ENCODE data around the gene KIF6. TPM values are rescaled to one million over a fixed set of nuclear protein-coding genes. Genes with fewer than 3 reads are reported as not detected.

The KIF6 gene
- total RNA-seq, 2 experiments from 2014 or later = not detected

DNA sequence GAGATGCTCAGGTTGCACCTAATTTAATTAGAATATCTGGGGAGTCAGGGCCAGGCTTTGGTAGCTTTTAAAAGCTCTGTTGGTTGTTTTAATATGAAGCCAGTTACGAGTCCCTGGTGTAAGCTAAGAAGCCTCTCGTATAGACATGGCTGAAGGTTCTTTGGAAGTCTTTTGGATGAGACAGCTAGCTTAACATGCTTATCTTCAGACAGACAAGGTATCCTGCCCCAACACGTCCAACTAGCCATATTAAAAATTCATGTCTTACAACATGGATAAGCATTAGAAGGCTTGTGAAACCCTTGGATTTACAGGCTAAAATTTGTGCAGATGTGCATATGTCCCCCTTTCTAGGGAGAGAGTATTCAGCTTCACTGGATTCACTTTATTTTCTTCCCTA, 297.1 kb downstream of the KIF6 start:
- no peaks in the 10 kb centered on the region for H3K27me3 Mint-ChIP-seq
- ChIA-PET POLR2A (no interaction called here), CTCF (no interaction called here)
- H3K36me3 Mint-ChIP-seq (ENCODE audit: low read depth) = no peaks in the 10 kb centered on the region
- Histone ChIP-seq H3K9me3 (ENCODE audit: control insufficient read depth in 1 of 2, insufficient read depth in 1 of 2, low read length in 2 of 2) (no peaks in the 10 kb centered on the region), H3K27me3 (ENCODE audit: control insufficient read depth in 1 of 2, insufficient read depth in 2 of 2, low read length in 2 of 2) (no peaks in the 10 kb centered on the region), H3K27ac (ENCODE audit: low read depth in 1 of 2, low read length in 2 of 2) (no peak overlapping the region), H3K4me1 (ENCODE audit: insufficient read depth, low read length) (no peaks in the 10 kb centered on the region), H3K36me3 (ENCODE audit: insufficient read depth, low read length) (no peaks in the 10 kb centered on the region), H3K4me3 (ENCODE audit: low read length) (no peak overlapping the region)
- no peaks in the 10 kb centered on the region for H3K4me1 Mint-ChIP-seq (ENCODE audit: low read depth)
- intact Hi-C loops (cut with DNase I, micrococcal nuclease) = no loop called here
- TF ChIP-seq CTCF (IDR thresholded peaks at IDR 0.05) = no peak
- H3K4me3 Mint-ChIP-seq = no peak overlapping the region
- no peak for DNase-seq
- H3K9me3 Mint-ChIP-seq = no peaks in the 10 kb centered on the region
- H3K27ac Mint-ChIP-seq = no peak overlapping the region
- ATAC-seq (ENCODE audit: poor library complexity) = no peak

DNA sequence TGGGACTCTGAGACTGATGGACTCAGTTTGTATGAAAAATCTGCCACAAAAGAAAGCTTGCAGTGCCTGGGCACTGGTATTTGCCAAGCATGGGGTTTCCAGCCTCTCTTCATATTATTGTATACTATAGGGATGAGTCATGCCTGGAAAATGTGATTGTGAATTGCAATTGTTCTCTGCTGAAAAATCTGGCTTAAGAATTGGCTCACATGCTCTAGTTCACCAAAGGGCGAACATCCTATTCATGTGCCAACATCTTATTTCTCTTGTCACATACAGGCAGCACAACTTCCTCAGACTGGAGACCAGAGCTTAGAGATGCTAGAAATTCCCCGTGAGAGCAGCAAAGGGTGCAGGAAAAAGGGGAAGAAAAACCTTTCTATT, 299.1 kb downstream of the KIF6 start:
- ChIA-PET POLR2A (no interaction called here), CTCF (no interaction called here)
- no peak overlapping the region for H3K4me3 ChIP-seq (ENCODE audit: low read length)
- H3K9me3 ChIP-seq (ENCODE audit: control insufficient read depth in 1 of 2, insufficient read depth in 1 of 2, low read length in 2 of 2) = no peaks in the 10 kb centered on the region
- H3K27ac ChIP-seq (ENCODE audit: low read depth in 1 of 2, low read length in 2 of 2) = no peak overlapping the region
- DNase-seq (no peak), ATAC-seq (ENCODE audit: poor library complexity) (no peak)
- H3K36me3 ChIP-seq (ENCODE audit: insufficient read depth, low read length) = no peaks in the 10 kb centered on the region
- Mint-ChIP-seq H3K36me3 (ENCODE audit: low read depth) (no peaks in the 10 kb centered on the region), H3K27ac (no peak overlapping the region), H3K9me3 (no peaks in the 10 kb centered on the region), H3K4me1 (ENCODE audit: low read depth) (no peaks in the 10 kb centered on the region), H3K27me3 (no peaks in the 10 kb centered on the region), H3K4me3 (no peak overlapping the region)
- peaks cover 0 to 2% of the 10 kb centered on the region in 2 experiments for H3K27me3 ChIP-seq (ENCODE audit: control insufficient read depth in 1 of 2, insufficient read depth in 2 of 2, low read length in 2 of 2)
- H3K4me1 ChIP-seq (ENCODE audit: insufficient read depth, low read length) = no peaks in the 10 kb centered on the region
- intact Hi-C loops (cut with DNase I, micrococcal nuclease) = no loop called here
- no peak for TF ChIP-seq CTCF (IDR thresholded peaks at IDR 0.05)

- TF ChIP-seq CTCF (IDR thresholded peaks at IDR 0.05) = no peak
- no peaks in the 10 kb centered on the region for H3K27me3 Mint-ChIP-seq
- H3K4me1 Mint-ChIP-seq (ENCODE audit: low read depth) = no peaks in the 10 kb centered on the region
- ATAC-seq (ENCODE audit: poor library complexity) (no peak), DNase-seq (no peak)
- Histone ChIP-seq H3K27ac (ENCODE audit: low read depth in 1 of 2, low read length in 2 of 2) (no peak overlapping the region), H3K9me3 (ENCODE audit: control insufficient read depth in 1 of 2, insufficient read depth in 1 of 2, low read length in 2 of 2) (no peaks in the 10 kb centered on the region), H3K36me3 (ENCODE audit: insufficient read depth, low read length) (no peaks in the 10 kb centered on the region), H3K4me1 (ENCODE audit: insufficient read depth, low read length) (no peaks in the 10 kb centered on the region), H3K4me3 (ENCODE audit: low read length) (no peak overlapping the region), H3K27me3 (ENCODE audit: control insufficient read depth in 1 of 2, insufficient read depth in 2 of 2, low read length in 2 of 2) (peaks cover 0 to 2% of the 10 kb centered on the region in 2 experiments)
- ChIA-PET CTCF (no interaction called here), POLR2A (no interaction called here)
- H3K36me3 Mint-ChIP-seq (ENCODE audit: low read depth) = no peaks in the 10 kb centered on the region
- intact Hi-C loops (cut with DNase I, micrococcal nuclease) = no loop called here
- no peak overlapping the region for H3K4me3 Mint-ChIP-seq
- H3K27ac Mint-ChIP-seq = no peak overlapping the region
- H3K9me3 Mint-ChIP-seq = no peaks in the 10 kb centered on the region
Measured at GRCh38 chr6:39425346-39426072, 299.7 kb downstream of the KIF6 start.
